ENCODE results near the gene DIMT1.

The DIMT1 gene

DNA sequence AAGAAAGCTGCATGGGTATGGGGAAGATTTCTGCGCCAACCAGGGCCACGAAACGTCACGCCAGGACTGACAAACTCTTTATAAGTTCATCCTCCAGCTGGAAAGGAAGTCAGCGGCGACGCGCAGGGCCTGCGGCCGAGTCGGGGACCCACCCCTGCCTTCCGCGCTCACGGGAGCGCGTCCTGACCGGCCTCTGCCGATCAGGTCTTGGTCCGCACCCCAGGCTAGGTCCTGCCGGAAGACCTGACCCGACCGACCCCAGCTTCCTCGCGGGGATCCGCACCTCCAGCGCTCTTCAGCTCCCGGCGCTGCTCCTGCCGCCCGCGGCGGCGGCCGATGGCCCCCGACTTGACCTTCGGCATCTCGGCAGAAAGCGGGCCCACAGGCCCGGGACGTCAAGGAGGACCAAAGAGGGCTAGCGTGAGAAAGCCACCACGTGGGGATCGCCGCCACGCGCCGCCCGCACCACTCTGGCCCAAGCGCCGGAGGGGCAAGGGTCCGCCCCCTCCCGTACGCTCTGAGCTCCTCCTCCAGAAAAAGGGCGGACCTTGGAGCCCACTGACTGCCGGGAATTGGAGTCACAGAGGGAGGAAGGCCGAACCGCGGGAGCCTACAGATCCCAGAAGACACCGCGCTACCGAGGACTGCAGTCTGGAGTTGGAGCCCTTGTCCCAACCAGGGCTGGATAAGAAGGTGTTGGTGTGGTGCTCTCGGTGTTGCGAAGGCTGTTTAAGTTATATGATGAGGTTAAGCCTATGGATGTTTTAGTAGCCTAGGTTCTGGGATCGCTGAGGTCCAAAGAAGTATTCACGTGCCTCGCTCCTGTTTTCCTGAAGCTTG is at the start of gene DIMT1:
TSS of gene DIMT1 (minus strand) at position 495 of the 840 bp plus-strand sequence. CDS start at position 362, 133 bp downstream.
- peak; percentile 86 for DNase-seq (ENCODE audit: low read depth)

DNA sequence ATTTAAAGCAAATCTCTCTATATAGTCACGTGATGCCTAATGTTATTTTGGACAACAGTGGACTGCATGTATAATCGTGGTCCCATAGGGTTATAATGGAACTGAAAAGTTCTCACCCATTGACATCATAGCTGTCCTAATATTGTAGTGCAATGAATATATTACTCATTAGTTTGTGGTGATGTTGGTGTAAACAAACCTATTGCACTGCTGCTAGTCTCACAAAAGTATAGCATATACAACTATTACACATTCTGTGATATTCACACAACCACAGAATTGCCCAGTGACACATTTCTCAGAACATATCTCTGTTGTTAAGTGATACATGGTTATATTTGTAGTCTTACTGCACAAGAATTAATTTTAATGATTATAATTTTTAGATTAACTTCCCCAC is 46.6 kb upstream of the DIMT1 start:
- DNase-seq (ENCODE audit: low read depth): no peak

DNA sequence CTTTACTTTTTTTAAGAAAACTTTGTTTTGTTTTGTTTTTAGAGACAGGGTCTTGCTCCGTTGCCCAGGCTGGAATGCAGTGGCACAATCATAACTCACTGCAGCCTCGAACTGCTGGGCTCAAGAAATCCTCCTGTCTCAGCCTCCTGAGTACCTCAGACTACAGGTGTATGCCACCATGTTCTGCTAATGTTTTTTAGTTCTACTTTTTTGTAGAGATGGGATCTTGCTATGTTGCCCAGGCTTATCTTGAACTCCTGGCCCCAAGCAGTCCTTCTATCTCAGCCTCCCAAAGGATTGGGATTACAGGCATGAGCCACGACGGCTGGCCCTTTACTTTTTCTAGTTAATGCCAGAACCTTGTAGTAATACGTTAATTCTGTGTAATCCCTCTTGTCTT is 44.8 kb upstream of the DIMT1 start:
- DNase-seq (ENCODE audit: low read depth): no peak

DNA sequence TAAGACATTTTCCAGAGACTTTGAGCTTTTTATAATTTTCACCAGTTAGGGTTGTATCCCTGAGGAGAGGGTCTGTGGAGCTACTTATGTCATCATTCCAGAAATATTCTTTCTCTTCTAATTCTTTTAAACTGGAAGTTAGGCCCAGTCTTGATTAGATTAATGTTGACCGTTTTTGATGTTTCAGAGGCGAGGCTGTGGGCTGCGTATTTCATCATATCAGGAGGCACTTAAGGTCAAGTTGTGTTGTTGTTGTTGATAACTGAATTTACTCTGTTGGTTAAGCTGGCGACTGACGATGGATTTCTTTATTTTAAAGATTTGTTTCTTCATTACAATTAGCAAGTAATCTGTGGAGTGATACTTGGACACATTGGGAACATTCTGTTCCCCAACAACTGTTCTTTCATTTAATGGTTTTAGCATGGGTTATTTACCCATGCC is 28.9 kb upstream of the DIMT1 start:
- no peak for DNase-seq (ENCODE audit: low read depth)

DNA sequence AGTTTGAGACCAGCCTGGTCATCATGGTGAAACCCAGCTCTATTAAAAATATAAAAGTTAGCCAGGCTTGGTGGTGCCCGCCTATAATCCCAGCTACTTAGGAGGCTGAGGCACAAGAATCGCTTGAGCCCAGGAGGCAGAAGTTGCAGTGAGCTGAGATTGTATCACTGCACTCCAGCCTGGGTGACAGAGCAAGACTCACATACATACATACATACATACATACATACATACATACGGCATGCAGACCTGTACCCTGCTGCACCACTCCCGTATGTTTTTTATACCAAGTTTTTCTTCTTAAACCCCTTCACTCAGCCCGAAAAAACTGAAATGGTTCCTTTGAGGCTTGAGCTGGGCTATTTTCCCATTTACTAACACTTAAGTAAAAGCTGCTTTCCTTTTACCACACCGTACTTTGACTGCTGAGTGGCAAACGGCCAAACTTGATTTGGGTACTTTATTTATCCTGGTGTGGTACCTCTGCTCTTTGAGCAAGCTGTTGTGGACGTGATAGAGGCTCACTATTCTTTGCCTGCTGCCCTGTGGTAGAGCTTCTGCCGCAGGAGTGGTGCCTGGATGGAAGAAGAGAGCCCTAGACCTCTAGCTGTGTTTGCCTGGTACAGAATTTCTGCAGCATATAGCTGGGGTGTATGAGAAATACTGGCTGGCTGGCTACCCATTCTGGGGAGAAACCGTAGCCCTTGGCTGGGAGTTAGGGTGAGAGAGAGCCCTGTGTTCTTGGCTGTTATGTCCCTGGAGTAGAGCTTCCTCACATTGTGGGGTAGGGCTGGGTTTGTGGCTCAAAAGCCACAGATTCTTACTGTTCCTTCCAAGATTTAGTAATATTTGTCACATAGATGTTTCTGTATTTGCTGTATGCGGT is 28.3 kb upstream of the DIMT1 start:
- DNase-seq (ENCODE audit: low read depth): no peak

DNA sequence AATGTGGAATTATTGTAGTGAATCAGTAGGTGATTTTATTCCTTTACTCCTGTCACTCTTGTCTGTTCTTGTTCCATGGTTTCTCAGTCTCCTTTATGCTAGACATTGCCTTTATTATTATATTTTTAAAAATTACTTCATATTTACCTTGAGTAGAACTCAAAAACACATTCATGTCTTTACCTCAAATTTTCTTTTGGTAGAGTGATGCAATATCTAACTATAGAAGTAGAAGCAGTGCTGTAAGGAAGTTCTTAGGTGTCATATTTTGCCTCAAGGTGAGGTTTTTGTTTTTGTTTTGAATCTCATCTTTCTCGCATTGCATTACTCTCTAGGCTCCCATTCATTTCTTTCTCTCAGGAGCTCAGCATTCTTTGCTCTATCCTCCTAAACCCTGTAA is 21.1 kb upstream of the DIMT1 start:
- DNase-seq (ENCODE audit: low read depth): no peak

DNA sequence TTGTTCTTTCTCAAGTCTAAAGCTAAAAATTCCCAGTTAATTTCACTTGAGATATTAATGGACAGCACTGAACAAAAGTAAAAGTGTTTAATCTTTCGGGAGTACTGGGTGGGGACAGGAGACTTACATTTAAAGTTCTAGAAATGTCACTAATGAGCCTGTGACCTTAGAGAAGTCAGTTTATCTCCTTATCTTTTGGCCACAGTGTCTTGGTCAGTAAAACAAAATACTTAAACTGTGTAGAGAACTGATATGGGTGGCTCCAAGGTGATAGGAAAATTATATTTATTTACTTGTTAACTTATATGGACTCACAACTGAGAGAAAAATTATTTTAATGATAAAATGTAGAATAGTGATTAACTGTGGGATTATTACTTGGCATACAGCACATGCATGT is 17.7 kb upstream of the DIMT1 start:
- no peak for DNase-seq (ENCODE audit: low read depth)

DNA sequence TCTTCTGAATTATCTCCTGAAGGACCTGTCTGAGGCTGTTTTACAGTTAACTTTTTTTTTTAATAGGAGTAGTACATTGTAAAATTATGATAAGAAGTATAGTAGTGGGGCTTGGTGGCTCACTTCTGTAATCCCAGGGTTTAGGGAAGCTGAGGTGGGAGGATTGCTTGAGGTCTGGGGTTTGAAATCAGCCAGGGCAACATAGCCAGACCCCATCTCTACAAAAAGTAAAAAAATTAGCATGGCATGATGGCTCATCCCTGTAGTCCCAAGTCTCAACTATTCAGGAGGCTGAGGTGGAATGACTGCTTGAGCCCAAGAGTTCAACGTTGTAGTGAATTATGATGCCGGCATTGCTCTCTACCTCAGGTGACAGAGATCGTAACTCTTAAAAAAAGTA is 15.9 kb upstream of the DIMT1 start:
- DNase-seq (ENCODE audit: low read depth): no peak

DNA sequence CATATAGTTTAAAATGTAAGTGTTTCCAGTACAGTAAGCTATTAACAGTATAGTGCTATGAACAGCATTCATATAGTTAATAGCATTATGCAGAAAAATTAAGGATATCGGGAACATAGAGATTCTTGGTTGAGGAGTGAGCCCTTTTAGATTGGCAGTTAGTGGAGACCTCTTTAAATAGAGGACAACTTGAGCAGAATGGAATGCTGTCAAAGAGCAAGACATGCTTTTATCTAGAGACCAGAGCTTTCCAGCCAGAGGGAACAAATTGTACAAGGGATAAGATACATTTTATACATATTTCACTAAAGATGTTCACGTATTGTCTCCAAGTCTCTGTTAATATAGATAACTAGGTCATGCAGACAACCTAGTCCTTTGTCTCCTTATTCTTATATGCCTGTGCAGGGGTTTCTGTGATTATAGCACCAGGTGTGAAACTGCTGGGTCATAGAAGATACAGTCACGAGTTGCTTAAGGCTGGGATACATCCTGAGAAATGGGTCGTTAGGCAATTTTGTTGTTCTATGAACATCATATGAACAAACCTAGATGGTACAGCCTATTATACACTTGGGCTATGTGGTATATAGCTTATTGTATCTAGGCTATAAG is 14.9 kb upstream of the DIMT1 start:
- no peak for DNase-seq (ENCODE audit: low read depth)

DNA sequence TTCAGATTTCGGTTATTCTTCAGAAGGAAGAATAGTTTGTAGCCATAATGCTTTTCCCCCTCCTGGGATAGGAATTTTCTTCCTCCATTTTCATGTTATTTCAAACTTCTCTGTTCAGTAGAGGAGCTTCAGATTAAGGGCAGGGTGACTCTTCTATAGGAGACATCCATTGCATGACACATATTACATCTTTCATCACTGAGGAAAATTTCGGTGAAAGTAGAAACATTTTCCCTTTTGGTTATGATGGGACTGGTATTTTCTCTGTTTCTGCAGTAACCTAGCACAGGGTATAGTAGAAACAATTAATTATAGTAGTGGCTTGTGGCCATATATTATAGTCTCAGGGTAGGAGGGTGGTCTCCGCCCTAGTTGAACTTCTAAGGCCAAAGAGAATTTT is 10.0 kb upstream of the DIMT1 start:
- DNase-seq (ENCODE audit: low read depth): no peak

DNA sequence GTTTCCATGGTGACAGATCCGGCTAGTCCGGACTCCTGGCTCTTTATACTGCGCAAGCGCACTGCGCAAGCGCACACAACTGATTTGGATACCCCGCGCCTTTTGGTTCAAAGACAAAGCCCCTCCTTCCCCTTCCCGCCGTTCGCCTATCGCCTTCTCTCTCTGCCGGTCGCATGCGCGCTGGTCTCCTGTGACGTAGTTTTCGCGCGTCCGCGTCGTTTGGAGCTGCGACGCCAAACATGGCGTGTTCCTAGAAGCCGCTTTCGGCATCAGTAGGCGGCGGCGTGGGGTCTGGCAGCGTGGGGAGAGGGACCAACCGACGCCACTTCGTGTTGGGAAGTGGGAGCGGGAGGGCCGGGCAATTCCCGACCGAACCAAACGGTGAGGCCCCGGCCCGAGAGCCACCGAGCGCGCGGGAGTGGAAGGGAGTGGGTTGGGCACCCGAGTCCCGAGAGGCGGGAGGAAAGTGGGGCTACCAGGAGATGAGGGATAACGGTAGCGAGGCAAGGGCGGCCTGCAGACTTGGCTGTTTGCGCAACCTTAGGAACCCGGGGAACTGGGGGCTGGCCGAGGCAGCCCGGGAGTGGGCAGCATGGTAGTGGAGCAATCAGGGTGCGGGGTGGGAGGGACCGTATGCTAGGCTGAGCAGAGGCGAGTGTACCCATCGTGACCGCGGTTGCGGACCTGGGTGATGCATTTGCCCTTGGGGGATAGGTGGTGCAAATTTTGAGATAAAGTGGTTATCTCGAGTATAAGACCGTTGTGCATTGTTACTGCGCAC is 9.0 kb upstream of the DIMT1 start, which contains the start of gene IPO11:
TSS of gene IPO11 (plus strand) at position 215 of the 781 bp plus-strand sequence. CDS start 24,517 bp downstream, outside the sequence.
- peak; percentile 98 for DNase-seq (ENCODE audit: low read depth)

DNA sequence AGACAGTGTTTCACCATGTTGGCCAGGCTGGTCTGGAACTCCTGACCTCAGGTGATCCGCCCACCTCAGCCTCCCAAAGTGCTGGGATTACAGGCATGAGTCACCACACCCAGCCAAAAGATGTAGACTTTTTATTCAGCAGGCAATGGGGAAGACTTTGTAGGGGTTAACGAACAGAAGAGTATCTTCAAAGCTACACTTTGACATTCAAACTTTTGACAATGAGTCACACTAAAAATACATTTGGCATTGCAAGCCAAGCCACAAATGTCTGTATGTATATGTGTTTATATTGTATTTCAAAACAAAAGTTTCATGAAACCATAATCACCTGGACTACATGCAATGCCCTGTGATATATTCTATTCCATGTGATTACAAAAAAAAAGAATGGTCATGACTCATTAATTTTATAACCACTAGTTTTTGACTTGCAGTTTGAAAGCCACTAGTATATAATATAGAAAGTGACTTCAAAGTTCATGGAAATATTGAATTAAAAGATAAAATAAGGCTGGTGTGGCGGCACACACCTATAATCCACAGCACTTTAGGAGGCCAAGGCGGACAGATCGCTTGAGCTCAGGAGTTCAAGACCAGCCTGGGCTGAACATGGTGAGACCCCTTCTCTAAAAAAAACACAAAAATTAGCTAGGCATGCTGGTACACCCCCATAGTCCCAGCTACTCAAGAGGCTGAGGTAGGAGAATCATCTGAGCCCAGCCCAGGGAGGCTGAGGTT is 8.3 kb downstream of the DIMT1 start:
- DNase-seq (ENCODE audit: low read depth): no peak

DNA sequence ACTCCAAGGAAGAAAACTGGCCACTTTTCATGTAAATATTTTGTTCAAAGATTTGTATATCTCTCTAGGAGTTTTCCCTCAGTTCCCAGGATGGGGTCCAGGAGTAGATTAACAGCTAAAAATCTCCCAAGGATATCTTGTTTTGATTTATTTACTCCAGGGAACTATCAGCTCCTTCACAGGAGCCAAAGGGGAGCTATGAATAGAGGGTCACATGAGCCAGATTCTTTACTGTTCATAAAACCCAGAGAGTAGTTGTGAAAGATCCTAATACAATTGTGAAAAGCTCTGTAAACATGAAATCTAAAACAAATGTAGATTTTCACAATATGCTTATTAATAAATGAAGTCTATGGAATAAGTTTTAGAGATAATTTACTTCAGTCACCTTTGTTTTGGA is 16.9 kb downstream of the DIMT1 start:
- DNase-seq (ENCODE audit: low read depth): no peak

DNA sequence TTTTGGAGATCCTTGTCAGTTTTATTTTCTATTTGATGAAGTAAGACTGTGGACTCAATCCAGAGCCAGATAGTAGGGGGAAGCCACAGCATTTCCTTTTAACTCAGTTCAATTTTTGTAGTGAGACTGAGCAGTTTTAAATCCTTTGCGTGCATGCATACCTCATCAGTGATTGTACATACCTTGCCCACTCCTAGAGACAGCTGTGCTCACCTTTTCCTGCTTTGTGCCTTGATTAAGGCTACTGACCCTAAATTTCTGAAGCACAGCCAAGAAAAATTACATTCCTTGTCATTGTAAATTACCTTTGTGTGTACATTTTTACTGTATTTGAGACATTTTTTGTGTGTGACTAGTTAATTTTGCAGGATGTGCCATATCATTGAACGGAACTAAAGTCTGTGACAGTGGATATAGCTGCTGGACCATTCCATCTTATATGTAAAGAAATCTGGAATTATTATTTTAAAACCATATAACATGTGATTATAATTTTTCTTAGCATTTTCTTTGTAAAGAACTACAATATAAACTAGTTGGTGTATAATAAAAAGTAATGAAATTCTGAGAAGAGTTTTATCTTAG is 17.8 kb downstream of the DIMT1 start:
- no peak for DNase-seq (ENCODE audit: low read depth)

DNA sequence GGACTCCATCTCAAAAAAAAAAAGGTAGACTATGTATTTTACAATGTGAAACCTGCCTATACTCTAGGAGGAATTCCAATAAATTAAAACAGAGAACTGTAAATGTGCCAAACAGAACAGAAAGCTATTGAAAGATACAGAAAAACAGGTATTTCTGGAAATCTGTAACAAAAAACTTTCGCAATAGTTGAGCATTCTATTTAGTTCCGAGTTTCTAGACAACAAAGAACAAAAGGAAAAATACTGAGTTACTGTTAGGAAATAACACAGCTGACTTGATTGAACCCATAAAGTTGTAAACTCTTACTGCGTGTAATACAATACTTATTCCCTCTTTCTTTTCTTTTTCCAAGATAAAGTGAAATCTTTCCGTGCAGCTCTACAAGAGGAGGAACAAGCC is 18.6 kb downstream of the DIMT1 start:
- DNase-seq (ENCODE audit: low read depth): no peak

DNA sequence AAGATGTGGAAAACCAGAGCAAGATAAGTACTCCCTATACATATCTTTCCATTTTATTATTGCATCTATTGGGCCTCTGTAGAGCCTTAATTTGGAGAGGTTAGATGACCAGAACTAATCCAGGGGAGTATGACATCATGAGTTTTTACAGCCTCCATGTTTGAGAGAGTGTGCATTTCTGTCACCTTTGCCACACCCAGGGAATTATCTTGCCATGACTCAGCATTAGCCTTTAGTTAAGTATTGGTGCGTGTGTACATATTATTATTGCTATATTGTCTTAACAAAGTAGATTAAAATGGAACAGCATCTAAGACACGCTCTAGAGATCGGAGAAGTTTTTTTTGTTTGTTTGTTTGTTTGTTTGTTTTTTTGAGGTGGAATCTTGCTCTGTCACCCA is 27.6 kb downstream of the DIMT1 start:
- no peak for DNase-seq (ENCODE audit: low read depth)

DNA sequence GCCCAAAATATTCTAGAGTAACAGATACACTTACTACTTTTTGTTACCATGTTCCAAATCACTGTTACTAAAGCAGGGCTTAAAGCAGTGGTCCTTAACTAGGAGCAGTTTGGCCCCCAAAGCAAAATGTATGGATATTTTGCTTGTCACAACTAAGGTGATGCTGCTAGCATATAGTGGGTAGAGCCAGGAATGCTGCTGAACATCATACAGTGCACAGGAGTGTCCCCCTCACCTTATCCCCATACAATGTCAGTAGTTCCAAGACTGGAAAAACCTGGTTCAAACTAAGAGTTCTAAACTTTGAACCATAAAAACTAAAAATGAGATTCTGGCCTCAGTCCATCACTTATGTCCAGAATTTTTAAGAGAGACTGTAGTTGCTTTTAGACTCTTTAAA is 28.1 kb downstream of the DIMT1 start:
- DNase-seq (ENCODE audit: low read depth): no peak

DNA sequence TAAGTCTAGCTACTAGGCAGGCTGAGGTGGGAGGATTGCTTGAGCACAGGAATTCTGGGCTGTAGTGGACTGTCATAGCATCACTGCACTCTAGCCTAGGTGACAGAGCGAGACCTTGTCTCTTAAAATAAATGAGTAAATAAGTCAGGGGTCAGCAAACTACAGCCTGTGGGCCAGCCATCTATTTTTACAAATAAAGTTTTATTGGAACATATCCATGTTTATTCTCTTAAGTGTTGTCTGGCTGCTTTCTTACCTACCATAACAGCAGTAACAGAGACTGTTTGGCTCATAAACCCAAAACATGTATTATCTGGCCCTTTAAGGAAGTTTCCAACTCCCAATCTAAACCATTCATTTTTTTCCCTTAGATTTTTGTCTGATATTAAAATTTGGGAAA is 29.6 kb downstream of the DIMT1 start:
- DNase-seq (ENCODE audit: low read depth): no peak

DNA sequence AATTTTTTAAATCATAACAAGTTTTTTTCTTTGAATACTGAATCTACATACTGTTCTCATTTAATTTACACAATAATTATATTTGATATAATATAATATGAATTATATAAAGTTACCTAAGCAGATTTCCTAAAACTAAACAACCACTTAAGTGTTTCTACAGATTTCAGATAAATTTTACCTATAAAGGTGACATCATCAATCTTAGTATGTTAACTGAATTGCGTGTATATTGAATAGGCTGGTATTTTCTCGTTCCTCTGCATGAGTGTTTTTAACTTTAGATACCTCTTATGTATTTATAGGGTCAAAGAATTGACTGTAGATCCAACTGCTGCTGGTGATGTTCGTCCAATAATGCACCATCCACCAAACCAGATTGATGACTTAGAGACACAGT is 30.3 kb downstream of the DIMT1 start:
- no peak for DNase-seq (ENCODE audit: low read depth)

DNA sequence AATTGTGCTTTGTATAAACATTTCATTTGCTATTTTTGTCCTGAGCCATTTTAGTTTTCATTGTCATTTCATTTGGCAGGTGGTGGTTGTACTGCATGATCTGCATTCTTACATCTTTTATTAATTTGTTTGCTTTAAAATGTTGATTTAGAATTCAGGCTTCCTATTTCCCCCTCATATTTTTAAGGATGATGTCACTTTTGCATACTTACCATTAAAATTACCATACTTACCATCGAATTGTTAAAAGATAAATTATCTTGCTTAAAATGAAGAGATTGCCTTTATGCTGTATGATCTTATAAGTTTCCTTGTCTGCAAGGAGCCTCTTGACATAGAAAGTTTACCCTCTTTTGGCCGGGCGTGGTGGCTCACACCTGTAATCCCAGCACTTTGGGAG is 31.1 kb downstream of the DIMT1 start:
- DNase-seq (ENCODE audit: low read depth): no peak

DNA sequence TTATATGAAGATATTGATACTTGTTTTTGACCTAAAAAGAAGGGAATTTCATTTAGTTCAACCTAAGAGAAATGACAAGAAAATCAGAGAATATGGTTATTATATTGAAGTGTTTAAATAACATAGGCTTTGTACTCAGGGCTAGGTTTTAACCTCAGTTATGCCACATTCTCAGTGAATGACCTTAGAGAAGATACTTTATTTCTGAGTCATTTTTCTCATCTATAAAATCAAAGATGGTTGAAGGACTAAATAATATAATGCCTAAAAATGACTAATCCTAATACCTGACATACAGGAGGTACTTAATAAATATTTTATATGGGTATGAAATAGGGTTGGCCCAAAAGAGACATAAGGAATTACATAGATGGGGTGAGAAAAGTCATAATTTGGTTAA is 32.3 kb downstream of the DIMT1 start:
- no peak for DNase-seq (ENCODE audit: low read depth)

All from stimulated activated CD8-positive, alpha-beta memory T cell treated with anti-CD3 and anti-CD28 coated beads, Interleukin-12 subunit alpha, Interleukin-12 subunit beta, amount 100 ng/mL, for 4 hours (primary cell).